ENCODE measurements around the gene ANKRD66. TPM values are rescaled to one million over a fixed set of nuclear protein-coding genes. Genes with fewer than 3 reads are reported as not detected.
A peak's percentile ranks its signal among the peaks of the same experiment; 100 is the strongest.

Gene ANKRD66
- total RNA-seq (2014; rRNA removed; shearing (Covaris generic)) (not detected in 2 replicates), polyA plus RNA-seq (2016; fragmentation: Nextera tagmentation; extraction: Ambion mirVana) (not detected in 2 replicates)

- Histone ChIP-seq H3K27me3 (replicated peaks; ENCODE audit: insufficient read depth) (no peaks in the 10 kb centered on the region), H4K20me1 (ENCODE audit: insufficient read depth) (no peaks in the 10 kb centered on the region), H3K79me2 (ENCODE audit: insufficient read depth) (no peaks in the 10 kb centered on the region), H3K4me3 (no peak within 1 kb of the TSS), H3F3A (ENCODE audit: insufficient read depth) (no peaks in the 10 kb centered on the region), H2AFZ (no peak within 1 kb of the TSS), H3K9me2 (ENCODE audit: insufficient read depth) (no peaks in the 10 kb centered on the region), H3K9ac (no peak within 1 kb of the TSS), H3K36me3 (ENCODE audit: low read depth) (no peaks in the 10 kb centered on the region), H3K27ac (no peak within 1 kb of the TSS), H3K9me3 (ENCODE audit: low read depth) (no peaks in the 10 kb centered on the region), H3K4me2 (ENCODE audit: unreplicated experiment) (no peak within 1 kb of the TSS), H3K4me1 (ENCODE audit: insufficient read depth) (no peaks in the 10 kb centered on the region)
- WGBS, 2 experiments (ENCODE audit: low coverage in 1 of 2, low lambda C conversion rate in 2 of 2, missing lambda C conversion rate in 2 of 2) = 0% methylated on average over 1 of the region's 1 CpG
- DNase-seq = no peak
- no peak for TF ChIP-seq EZH2phosphoT487 (IDR thresholded peaks at IDR 0.05; ENCODE audit: insufficient read depth, low read depth)
- no peak for TF ChIP-seq EZH2 (IDR thresholded peaks at IDR 0.05; ENCODE audit: insufficient read depth, poor library complexity, severe bottlenecking)
- in situ Hi-C loops (cut with MboI) = no loop called here
These were observed at the start of gene ANKRD66 for GRCh38 chr6:46746696-46747095. Gene ANKRD66 (plus strand): TSS chr6:46746933. CDS start chr6:46751949, 5,016 bp downstream.

DNA sequence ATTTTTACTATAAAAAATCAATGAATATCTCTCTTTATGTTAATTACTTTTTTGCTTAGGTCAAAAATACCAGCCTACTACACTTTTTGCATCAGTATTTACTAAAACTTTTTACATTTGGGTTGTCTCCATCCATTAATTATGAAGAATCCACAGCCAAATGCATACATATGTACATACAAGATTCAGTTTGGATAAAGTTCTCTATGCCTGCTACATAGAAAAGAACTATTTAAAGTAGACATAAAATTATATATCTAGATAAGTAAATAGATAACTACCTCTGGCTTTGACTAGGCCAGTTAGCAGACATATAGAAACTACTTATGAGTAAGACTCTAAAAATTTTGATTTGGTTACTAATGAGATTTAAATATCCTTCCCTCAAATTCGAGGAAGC, 46.8 kb upstream of the ANKRD66 start:
- Histone ChIP-seq H3K4me3 (no peak overlapping the region), H2AFZ (no peak overlapping the region), H3K4me2 (ENCODE audit: unreplicated experiment) (no peak overlapping the region), H3K9ac (no peak overlapping the region), H3K79me2 (ENCODE audit: insufficient read depth) (no peaks in the 10 kb centered on the region), H3K9me3 (ENCODE audit: low read depth) (no peaks in the 10 kb centered on the region), H3K36me3 (ENCODE audit: low read depth) (no peaks in the 10 kb centered on the region), H3K9me2 (ENCODE audit: insufficient read depth) (no peaks in the 10 kb centered on the region), H3K27me3 (replicated peaks; ENCODE audit: insufficient read depth) (peaks cover 4% of the 10 kb centered on the region; the same call in 1 of the 2 replicates), H3K4me1 (ENCODE audit: insufficient read depth) (no peaks in the 10 kb centered on the region), H3F3A (ENCODE audit: insufficient read depth) (no peaks in the 10 kb centered on the region), H4K20me1 (ENCODE audit: insufficient read depth) (no peaks in the 10 kb centered on the region), H3K27ac (no peak overlapping the region)
- in situ Hi-C loops (cut with MboI) = no loop called here
- DNase-seq = no peak
- WGBS, 2 experiments (ENCODE audit: low coverage in 1 of 2, low lambda C conversion rate in 2 of 2, missing lambda C conversion rate in 2 of 2) = 13 to 35% methylated on average over 1 of the region's 1 CpG
- TF ChIP-seq EZH2phosphoT487 (IDR thresholded peaks at IDR 0.05; ENCODE audit: insufficient read depth, low read depth) (no peak), EZH2 (IDR thresholded peaks at IDR 0.05; ENCODE audit: insufficient read depth, poor library complexity, severe bottlenecking) (no peak)

- Histone ChIP-seq H3K9me3 (ENCODE audit: low read depth) (no peaks in the 10 kb centered on the region), H3K4me3 (no peak overlapping the region), H3K36me3 (ENCODE audit: low read depth) (no peaks in the 10 kb centered on the region), H3K9me2 (ENCODE audit: insufficient read depth) (no peaks in the 10 kb centered on the region), H3K79me2 (ENCODE audit: insufficient read depth) (no peaks in the 10 kb centered on the region), H3K27ac (no peak overlapping the region), H3K9ac (no peak overlapping the region), H4K20me1 (ENCODE audit: insufficient read depth) (no peaks in the 10 kb centered on the region), H3K4me1 (ENCODE audit: insufficient read depth) (no peaks in the 10 kb centered on the region), H3K27me3 (replicated peaks; ENCODE audit: insufficient read depth) (peaks cover 4% of the 10 kb centered on the region; the same call in 1 of the 2 replicates), H2AFZ (no peak overlapping the region), H3F3A (ENCODE audit: insufficient read depth) (no peaks in the 10 kb centered on the region), H3K4me2 (ENCODE audit: unreplicated experiment) (no peak overlapping the region)
- 5 to 6% methylated on average over 3 of the region's 3 CpGs for WGBS, 2 experiments (ENCODE audit: low coverage in 1 of 2, low lambda C conversion rate in 2 of 2, missing lambda C conversion rate in 2 of 2)
- in situ Hi-C loops (cut with MboI) = no loop called here
- DNase-seq = peak; percentile 32
- no peak for TF ChIP-seq EZH2 (IDR thresholded peaks at IDR 0.05; ENCODE audit: insufficient read depth, poor library complexity, severe bottlenecking)
- TF ChIP-seq EZH2phosphoT487 (IDR thresholded peaks at IDR 0.05; ENCODE audit: insufficient read depth, low read depth) = no peak
These were observed 42.2 kb upstream of the ANKRD66 start for GRCh38 chr6:46704562-46704961.

DNA sequence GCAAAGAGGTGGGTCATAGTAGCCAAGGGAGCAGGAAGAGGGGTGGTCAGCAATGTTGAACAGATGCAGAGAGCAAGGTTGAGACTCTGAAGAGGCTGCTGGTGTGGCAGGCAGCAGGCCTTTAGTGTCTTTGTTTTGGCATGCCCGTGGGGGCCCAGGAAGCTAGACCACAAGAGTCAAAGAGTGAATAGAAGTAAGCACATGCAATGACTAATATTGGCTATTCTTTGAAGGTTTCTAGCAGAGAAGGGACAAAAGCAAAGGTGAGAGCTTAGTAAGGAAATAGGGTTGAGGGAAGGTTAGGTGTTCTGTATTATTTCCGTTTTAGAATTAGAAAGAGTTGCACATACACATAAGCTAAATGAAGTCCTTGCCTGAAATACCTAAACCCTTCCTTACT, 40.3 kb upstream of the ANKRD66 start:
- in situ Hi-C loops (cut with MboI) = no loop called here
- no peaks in the 10 kb centered on the region for H3K79me2 ChIP-seq (ENCODE audit: insufficient read depth)

More for the DNA sequence above, 40.3 kb upstream of the ANKRD66 start:
- Histone ChIP-seq H3K4me1 (ENCODE audit: insufficient read depth) (no peaks in the 10 kb centered on the region), H2AFZ (no peak overlapping the region), H3K9ac (no peak overlapping the region), H3K4me2 (ENCODE audit: unreplicated experiment) (no peak overlapping the region), H3F3A (ENCODE audit: insufficient read depth) (no peaks in the 10 kb centered on the region), H4K20me1 (ENCODE audit: insufficient read depth) (no peaks in the 10 kb centered on the region), H3K9me2 (ENCODE audit: insufficient read depth) (no peaks in the 10 kb centered on the region), H3K27ac (no peak overlapping the region), H3K36me3 (ENCODE audit: low read depth) (no peaks in the 10 kb centered on the region), H3K27me3 (replicated peaks; ENCODE audit: insufficient read depth) (peaks cover 4% of the 10 kb centered on the region; the same call in 1 of the 2 replicates), H3K4me3 (no peak overlapping the region), H3K9me3 (ENCODE audit: low read depth) (no peaks in the 10 kb centered on the region)
- WGBS, 2 experiments (ENCODE audit: low coverage in 1 of 2, low lambda C conversion rate in 2 of 2, missing lambda C conversion rate in 2 of 2) = 49 to 54% methylated on average over 2 of the region's 2 CpGs
- TF ChIP-seq EZH2phosphoT487 (IDR thresholded peaks at IDR 0.05; ENCODE audit: insufficient read depth, low read depth) (no peak), EZH2 (IDR thresholded peaks at IDR 0.05; ENCODE audit: insufficient read depth, poor library complexity, severe bottlenecking) (no peak)
- DNase-seq = no peak

All from GM23248 (cell line).